Gastroesophageal sphincter (tissue), 4 donors: ENCODE measurements around the gene HNF1B. TPM values are rescaled to one million over a fixed set of nuclear protein-coding genes. Genes with fewer than 3 reads are reported as not detected.
A peak's percentile ranks its signal among the peaks of the same experiment; 100 is the strongest.

Source experiments
- ATAC-seq: fragments of 150-250 bp; one replicate; pipeline ENCODE4 v1.9.1; 2016; ENCODE audit warnings: mild to moderate bottlenecking, moderate library complexity
- H3K27ac ChIP-seq, 4 donors: fragments of 200-600 bp; sonication (generic) in 3 of 4; 1 replicate in 3 of 4; 2 replicates in 1 of 4; pipeline ENCODE4 v1.5.1; 2016 to 2019
- H3K27me3 ChIP-seq: fragments of 200-600 bp; sonication (generic); one replicate; pipeline ENCODE4 v1.5.1; 2019
- H3K36me3 ChIP-seq, 2 donors: fragments of 200-600 bp; sonication (generic); one replicate each; pipeline ENCODE4 v1.5.1; 2019; ENCODE audit warnings: control low read depth in 1 of 2
- H3K4me1 ChIP-seq, 3 donors: fragments of 200-600 bp; sonication (generic); 1 replicate in 2 of 3; 2 replicates in 1 of 3; pipeline ENCODE4 v1.5.1; 2016 to 2019; ENCODE audit warnings: control low read depth in 2 of 3
- H3K4me3 ChIP-seq, 2 donors: fragments of 200-600 bp; sonication (generic); one replicate each; pipeline ENCODE4 v1.5.1; 2019; ENCODE audit warnings: mild to moderate bottlenecking in 1 of 2, moderate library complexity in 1 of 2
- H3K9me3 ChIP-seq, 3 donors: fragments of 200-600 bp; sonication (generic); one replicate each; pipeline ENCODE4 v1.5.1; 2017 to 2019; ENCODE audit warnings: control low read depth in 2 of 3
- EP300 ChIP-seq: sonication (generic); formaldehyde crosslinking; IDR thresholded peaks from one replicate; pipeline ENCODE4 v1.6.1; 2017; ENCODE audit warnings: antibody characterized with exemption, mild to moderate bottlenecking
- POLR2A ChIP-seq, 2 donors: fragments of 450-650 bp; IDR thresholded peaks; one replicate each; pipeline ENCODE4 v1.6.1; 2017; ENCODE audit warnings: antibody characterized with exemption in 2 of 2, mild to moderate bottlenecking in 2 of 2, moderate library complexity in 1 of 2
- POLR2AphosphoS5 ChIP-seq: sonication (generic); formaldehyde crosslinking; IDR thresholded peaks from one replicate; pipeline ENCODE4 v1.6.1; 2017; ENCODE audit warnings: antibody characterized with exemption
- WGBS, 2 donors: methylation state at CpG; one replicate each; pipeline ENCODE4 v1.1.5; 2018; ENCODE audit warnings: low coverage in 1 of 2; 5-methylcytosine and 5-hydroxymethylcytosine counted together
- total RNA-seq, 4 donors: library from RNA; depleted of rRNA; stranded (reverse); fragments of >200 nt; gene quantifications; one replicate each; pipeline ENCODE4 v1.1.0, GENCODE V29; 2016
- TF ChIP-seq, protein P1 (sequence below), 4 experiments: fragments of 200-600 bp in 2 of 4; fragments of 450-650 bp in 2 of 4; sonication (generic) in 1 of 4; IDR thresholded peaks; one replicate each; pipeline ENCODE4 v1.5.1; 2017 to 2019; ENCODE audit warnings: antibody characterized with exemption in 4 of 4, mild to moderate bottlenecking in 2 of 4, moderate library complexity in 2 of 4

The HNF1B gene
- total RNA-seq, 4 donors from 2014 or later, result not detected

GRCh38 chr17:37661400-37662014, 83.4 kb downstream of the HNF1B start:
- H3K27me3 ChIP-seq, result peaks cover 26% of the 10 kb centered on the region
- TF ChIP-seq EP300 (no peak), POLR2AphosphoS5 (no peak), POLR2A (IDR thresholded peaks at IDR 0.05) (no peak)
- TF ChIP-seq, protein P1, sequence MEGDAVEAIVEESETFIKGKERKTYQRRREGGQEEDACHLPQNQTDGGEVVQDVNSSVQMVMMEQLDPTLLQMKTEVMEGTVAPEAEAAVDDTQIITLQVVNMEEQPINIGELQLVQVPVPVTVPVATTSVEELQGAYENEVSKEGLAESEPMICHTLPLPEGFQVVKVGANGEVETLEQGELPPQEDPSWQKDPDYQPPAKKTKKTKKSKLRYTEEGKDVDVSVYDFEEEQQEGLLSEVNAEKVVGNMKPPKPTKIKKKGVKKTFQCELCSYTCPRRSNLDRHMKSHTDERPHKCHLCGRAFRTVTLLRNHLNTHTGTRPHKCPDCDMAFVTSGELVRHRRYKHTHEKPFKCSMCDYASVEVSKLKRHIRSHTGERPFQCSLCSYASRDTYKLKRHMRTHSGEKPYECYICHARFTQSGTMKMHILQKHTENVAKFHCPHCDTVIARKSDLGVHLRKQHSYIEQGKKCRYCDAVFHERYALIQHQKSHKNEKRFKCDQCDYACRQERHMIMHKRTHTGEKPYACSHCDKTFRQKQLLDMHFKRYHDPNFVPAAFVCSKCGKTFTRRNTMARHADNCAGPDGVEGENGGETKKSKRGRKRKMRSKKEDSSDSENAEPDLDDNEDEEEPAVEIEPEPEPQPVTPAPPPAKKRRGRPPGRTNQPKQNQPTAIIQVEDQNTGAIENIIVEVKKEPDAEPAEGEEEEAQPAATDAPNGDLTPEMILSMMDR (IDR thresholded peaks at IDR 0.05), result no peak
- no peak overlapping the region for H3K4me3 ChIP-seq
- H3K27ac ChIP-seq, result no peak overlapping the region
- H3K9me3 ChIP-seq, result no peaks in the 10 kb centered on the region
- WGBS, 2 donors, result 40% methylated on average over 1 of the region's 1 CpG
- H3K4me1 ChIP-seq, result no peaks in the 10 kb centered on the region
- no peak for ATAC-seq
- H3K36me3 ChIP-seq, result no peaks in the 10 kb centered on the region

DNA sequence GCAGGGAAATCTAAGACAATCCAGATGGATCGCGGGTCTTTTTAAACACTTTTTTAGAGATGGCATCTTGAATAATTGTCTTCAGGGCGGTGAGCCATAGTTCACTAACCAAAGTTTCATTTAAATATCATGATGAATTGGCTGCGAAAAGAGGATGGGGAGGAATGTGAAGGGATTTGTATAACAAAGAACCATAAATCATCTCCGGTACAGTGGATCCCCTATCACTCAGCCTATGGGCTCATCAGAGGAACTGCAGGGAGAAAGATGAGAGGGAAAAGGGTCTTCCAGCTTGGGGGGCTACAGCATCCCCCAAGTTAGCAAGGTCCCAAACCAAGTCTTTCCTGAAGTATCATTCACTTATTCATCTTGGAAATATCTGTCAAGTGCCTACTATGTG, 84.9 kb downstream of the HNF1B start:
- no peak for TF ChIP-seq POLR2A (IDR thresholded peaks at IDR 0.05)
- TF ChIP-seq, protein P1 (IDR thresholded peaks at IDR 0.05), result no peak
- no peak for TF ChIP-seq EP300
- TF ChIP-seq POLR2AphosphoS5, result no peak
- H3K36me3 ChIP-seq, result no peaks in the 10 kb centered on the region
- H3K4me3 ChIP-seq, result no peak overlapping the region
- WGBS, 2 donors, result 19 to 33% methylated on average over 4 of the region's 5 CpGs
- H3K27me3 ChIP-seq, result peaks cover 21% of the 10 kb centered on the region
- H3K27ac ChIP-seq, result no peak overlapping the region
- no peaks in the 10 kb centered on the region for H3K9me3 ChIP-seq
- H3K4me1 ChIP-seq, result no peaks in the 10 kb centered on the region
- ATAC-seq, result no peak

- ATAC-seq, result no peak
- WGBS, 2 donors, result 88% methylated on average over 1 of the region's 1 CpG
Observed at GRCh38 chr17:37657202-37657601, 87.7 kb downstream of the HNF1B start.

DNA sequence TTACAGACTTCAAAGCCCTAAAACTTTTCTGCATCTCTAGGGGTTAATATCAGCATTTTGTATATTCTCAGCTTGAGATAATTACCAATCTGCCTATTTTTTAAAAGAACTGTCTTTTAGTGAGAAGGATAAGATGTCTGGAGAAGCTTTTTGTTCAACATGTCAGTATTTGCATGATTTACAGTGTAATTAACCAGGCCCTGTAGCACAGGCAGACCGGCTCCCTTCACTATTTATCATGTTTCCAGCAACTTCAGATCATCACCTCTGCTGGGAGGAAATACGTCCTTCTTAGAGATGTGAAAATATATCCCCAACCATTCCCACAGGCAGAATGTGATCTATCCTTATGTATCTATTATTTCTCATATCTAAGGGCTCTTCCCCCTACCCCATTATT, 93.0 kb downstream of the HNF1B start:
- ATAC-seq, result no peak
- WGBS, 2 donors, result 26 to 60% methylated on average over 2 of the region's 2 CpGs
- Histone ChIP-seq H3K4me3 (no peak overlapping the region), H3K27ac (no peak overlapping the region), H3K9me3 (no peaks in the 10 kb centered on the region), H3K27me3 (peaks cover 40% of the 10 kb centered on the region), H3K4me1 (no peaks in the 10 kb centered on the region), H3K36me3 (no peaks in the 10 kb centered on the region)
- no peak for TF ChIP-seq EP300

More at GRCh38 chr17:37657202-37657601, 87.7 kb downstream of the HNF1B start:
- Histone ChIP-seq H3K9me3 (no peaks in the 10 kb centered on the region), H3K27me3 (peaks cover 24% of the 10 kb centered on the region), H3K4me3 (no peak overlapping the region), H3K27ac (no peak overlapping the region), H3K36me3 (no peaks in the 10 kb centered on the region), H3K4me1 (no peaks in the 10 kb centered on the region)
- no peak for TF ChIP-seq EP300
- TF ChIP-seq, protein P1 (IDR thresholded peaks at IDR 0.05), result no peak
- no peak for TF ChIP-seq POLR2A (IDR thresholded peaks at IDR 0.05)
- TF ChIP-seq POLR2AphosphoS5, result no peak

DNA sequence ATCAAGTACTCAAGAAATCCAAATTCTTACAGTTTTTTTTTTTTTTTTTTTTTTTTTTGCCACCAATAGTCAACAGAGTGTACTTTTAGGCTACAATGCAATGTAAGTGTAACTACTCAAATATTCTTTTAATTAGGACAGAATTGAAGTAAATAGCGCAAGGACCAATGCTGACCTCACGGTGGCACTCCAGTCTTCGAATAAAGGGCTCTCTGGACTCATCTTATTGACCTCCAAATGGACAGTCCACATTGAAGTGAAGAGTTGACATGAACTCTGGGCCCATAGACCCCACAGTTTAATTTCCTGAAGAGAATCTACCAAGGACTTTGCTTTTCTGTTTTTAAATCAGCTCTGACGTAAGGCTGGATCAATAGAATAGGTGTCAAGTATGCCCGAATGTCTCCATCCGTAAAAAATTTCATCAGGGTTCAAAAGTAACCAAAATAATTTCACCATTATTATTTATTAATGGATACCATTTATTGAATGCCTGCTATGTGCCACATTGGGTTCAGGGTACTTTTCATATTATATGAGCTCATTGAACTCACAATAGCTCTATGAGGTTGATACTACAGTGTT, 94.3 kb downstream of the HNF1B start:
- no peak for ATAC-seq
- Histone ChIP-seq H3K4me1 (no peaks in the 10 kb centered on the region), H3K36me3 (no peaks in the 10 kb centered on the region), H3K9me3 (no peaks in the 10 kb centered on the region), H3K27ac (no peak overlapping the region), H3K27me3 (peaks cover 44% of the 10 kb centered on the region), H3K4me3 (no peak overlapping the region)
- TF ChIP-seq, protein P1 (IDR thresholded peaks at IDR 0.05), result peak in 3 of 4 experiments; percentile 5 to 28 (median 20)
- no peak for TF ChIP-seq POLR2AphosphoS5
- 45 to 53% methylated on average over 6 of the region's 6 CpGs for WGBS, 2 donors
